Upper lobe of left lung (tissue), 4 donors: ENCODE measurements around the gene ZNF470.

Experiments
- CTCF ChIP-seq, 6 experiments: fragments of 450-650 bp in 4 of 6; fragments of 200-600 bp in 2 of 6; sonication (generic) in 2 of 6; IDR thresholded peaks; one replicate each; pipeline ENCODE4 v1.5.1; 2016 to 2019; ENCODE audit warnings: antibody characterized with exemption in 6 of 6
- EP300 ChIP-seq, 4 donors: sonication (generic); formaldehyde crosslinking; IDR thresholded peaks; one replicate each; pipeline ENCODE4 v1.5.1; 2017; ENCODE audit warnings: antibody characterized with exemption in 4 of 4, control low read depth in 2 of 4
- POLR2A ChIP-seq, 4 donors: fragments of 450-650 bp; IDR thresholded peaks; one replicate each; pipeline ENCODE4 v1.5.1; 2016 to 2017; ENCODE audit warnings: antibody characterized with exemption in 4 of 4, mild to moderate bottlenecking in 2 of 4
- POLR2AphosphoS5 ChIP-seq, 2 donors: sonication (generic); formaldehyde crosslinking; IDR thresholded peaks; one replicate each; pipeline ENCODE4 v1.5.1; 2017; ENCODE audit warnings: antibody characterized with exemption in 2 of 2

DNA sequence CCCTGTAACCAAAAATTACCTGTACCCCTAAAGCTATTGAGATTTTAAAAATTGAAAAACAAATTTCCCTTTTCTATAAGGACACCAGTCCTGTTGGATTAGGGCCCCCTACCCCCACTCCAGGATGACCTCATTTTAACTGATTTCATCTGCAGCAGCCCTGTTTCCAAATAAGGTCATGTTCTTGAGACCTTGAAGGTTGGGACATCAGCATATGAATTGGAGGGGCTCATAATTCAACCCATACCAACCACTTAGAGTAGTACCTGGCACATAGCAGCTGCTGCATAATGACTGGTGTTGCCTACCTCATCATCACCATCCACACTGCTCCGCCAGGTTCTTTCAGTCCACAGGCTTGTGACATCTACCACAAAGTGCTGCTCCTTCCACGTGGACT, 45.5 kb downstream of the ZNF470 start:
- TF ChIP-seq POLR2A (IDR thresholded peaks at IDR 0.05) (no peak), POLR2AphosphoS5 (IDR thresholded peaks at IDR 0.05) (no peak), CTCF (IDR thresholded peaks at IDR 0.05) (no peak), EP300 (IDR thresholded peaks at IDR 0.05) (no peak)
